HL-60 (cell line): Measurements from ENCODE around the gene LARP7.
"Not testable (repeated sequence)": the region's sequence is repeated elsewhere in the genome, so short reads cannot be mapped to it uniquely, and the experiment has no call there.

Experiments used
- CTCF ChIP-seq: IDR thresholded peaks from one replicate; pipeline ENCODE4 v1.5.1; 2011; ENCODE audit warnings: low read length, control low read depth, inconsistent platforms; ENCODE audit not compliant: insufficient read depth
- GABPA ChIP-seq: IDR thresholded peaks from 2 replicates; pipeline ENCODE4 v1.6.1; 2012; ENCODE audit warnings: low read depth
- POLR2AphosphoS5 ChIP-seq: IDR thresholded peaks from 2 replicates; pipeline ENCODE4 v1.6.1; 2012; ENCODE audit warnings: low read depth

GRCh38 chr4:112612814-112613213 lies 24.1 kb upstream of the LARP7 start:
- not testable (repeated sequence) for TF ChIP-seq CTCF, POLR2AphosphoS5, GABPA
